Thymus (tissue), 11 donors: ENCODE measurements around the gene ERI3. TPM values are rescaled to one million over a fixed set of nuclear protein-coding genes. Genes with fewer than 3 reads are reported as not detected.

ENCODE experiments used
- DNase-seq, 9 donors: peaks; one replicate each; pipeline ENCODE4 v3.0.0-alpha.2; 2013; ENCODE audit warnings: low spot score in 9 of 9, low read depth in 6 of 9, missing footprints in 1 of 9
- H3K27ac ChIP-seq, 2 donors: one replicate each; pipeline ENCODE4 v1.5.1; 2013; ENCODE audit warnings: control low read depth in 1 of 2, low read depth in 1 of 2, low read length in 1 of 2, mild to moderate bottlenecking in 1 of 2, moderate library complexity in 1 of 2
- H3K27me3 ChIP-seq, 2 donors: one replicate each; pipeline ENCODE4 v1.5.1; 2013; ENCODE audit warnings: low read length in 1 of 2; ENCODE audit not compliant: control insufficient read depth in 2 of 2, insufficient read depth in 1 of 2
- H3K36me3 ChIP-seq, 2 donors: one replicate each; pipeline ENCODE4 v1.5.1; 2013; ENCODE audit warnings: low read length in 1 of 2, mild to moderate bottlenecking in 1 of 2, moderate library complexity in 1 of 2; ENCODE audit not compliant: control insufficient read depth in 2 of 2, insufficient read depth in 2 of 2
- H3K4me1 ChIP-seq, 2 donors: one replicate each; pipeline ENCODE4 v1.5.1; 2013; ENCODE audit warnings: low read length in 2 of 2; ENCODE audit not compliant: control insufficient read depth in 2 of 2, insufficient read depth in 2 of 2
- H3K4me3 ChIP-seq, 2 donors: one replicate each; pipeline ENCODE4 v1.5.1; 2013; ENCODE audit warnings: low read length in 2 of 2, control low read depth in 1 of 2, mild to moderate bottlenecking in 1 of 2
- H3K9me3 ChIP-seq, 2 donors: one replicate each; pipeline ENCODE4 v1.5.1; 2013; ENCODE audit warnings: low read length in 1 of 2, mild to moderate bottlenecking in 1 of 2; ENCODE audit not compliant: control insufficient read depth in 2 of 2, insufficient read depth in 1 of 2
- WGBS: extraction: QIAGEN DNeasy Blood & Tissue Kit; methylation state at CpG from one replicate; pipeline ENCODE4 v1.1.7; 2013; 5-methylcytosine and 5-hydroxymethylcytosine counted together
- polyA plus RNA-seq: library from polyadenylated mRNA; stranded (reverse); fragments of 200-250 nt; gene quantifications from one replicate; pipeline ENCODE4 v1.2.3, GENCODE V29; 2013
- total RNA-seq: library from RNA; stranded (reverse); fragments of 120-200 nt; gene quantifications from one replicate; pipeline ENCODE4 v1.2.4, GENCODE V29; 2013
- donor health status: healthy.

Gene ERI3
- total and polyA plus RNA-seq, 2 donors, result 28.0 to 42.4 TPM

- no peak overlapping the region for H3K4me3 ChIP-seq
- H3K27me3 ChIP-seq, result no peaks in the 10 kb centered on the region
- no peak for DNase-seq
- no peaks in the 10 kb centered on the region for H3K9me3 ChIP-seq
- H3K36me3 ChIP-seq, result peaks cover 23 to 36% of the 10 kb centered on the region in 2 donors
- peaks cover 0 to 8% of the 10 kb centered on the region in 2 donors for H3K4me1 ChIP-seq
- WGBS, result 100% methylated on average over 2 of the region's 2 CpGs
- H3K27ac ChIP-seq, result no peak overlapping the region
Observed at GRCh38 chr1:44297695-44298400, 57.2 kb downstream of the ERI3 start.

GRCh38 chr1:44296806-44297205, 58.3 kb downstream of the ERI3 start:
- peaks cover 0 to 8% of the 10 kb centered on the region in 2 donors for H3K4me1 ChIP-seq
- no peak for DNase-seq
- no peaks in the 10 kb centered on the region for H3K27me3 ChIP-seq
- no peak overlapping the region for H3K4me3 ChIP-seq
- H3K9me3 ChIP-seq, result no peaks in the 10 kb centered on the region
- peaks cover 23 to 33% of the 10 kb centered on the region in 2 donors for H3K36me3 ChIP-seq
- H3K27ac ChIP-seq, result no peak overlapping the region
- 93% methylated on average over 7 of the region's 7 CpGs for WGBS

- 97% methylated on average over 6 of the region's 6 CpGs for WGBS
- DNase-seq, result no peak
- Histone ChIP-seq H3K4me1 (peaks cover 0 to 4% of the 10 kb centered on the region in 2 donors), H3K27me3 (no peaks in the 10 kb centered on the region), H3K4me3 (no peak overlapping the region), H3K36me3 (peaks cover 19 to 33% of the 10 kb centered on the region in 2 donors), H3K9me3 (no peaks in the 10 kb centered on the region), H3K27ac (no peak overlapping the region)
Observed at GRCh38 chr1:44296086-44296485, 59.0 kb downstream of the ERI3 start.

GRCh38 chr1:44294588-44295007, 60.5 kb downstream of the ERI3 start:
- Histone ChIP-seq H3K4me3 (no peak overlapping the region), H3K4me1 (peaks cover 0 to 2% of the 10 kb centered on the region in 2 donors), H3K27me3 (no peaks in the 10 kb centered on the region), H3K9me3 (no peaks in the 10 kb centered on the region), H3K36me3 (peaks cover 19 to 38% of the 10 kb centered on the region in 2 donors), H3K27ac (no peak overlapping the region)
- WGBS, result 93% methylated on average over 4 of the region's 4 CpGs
- no peak for DNase-seq

GRCh38 chr1:44293761-44294315, 61.2 kb downstream of the ERI3 start:
- no peak for DNase-seq
- Histone ChIP-seq H3K27ac (no peak overlapping the region), H3K27me3 (no peaks in the 10 kb centered on the region), H3K4me3 (no peak overlapping the region), H3K9me3 (no peaks in the 10 kb centered on the region), H3K36me3 (peaks cover 21 to 36% of the 10 kb centered on the region in 2 donors), H3K4me1 (peaks cover 0 to 2% of the 10 kb centered on the region in 2 donors)
- 81% methylated on average over 9 of the region's 9 CpGs for WGBS

- Histone ChIP-seq H3K27ac (no peak overlapping the region), H3K9me3 (no peaks in the 10 kb centered on the region), H3K4me1 (peaks cover 0 to 2% of the 10 kb centered on the region in 2 donors), H3K27me3 (no peaks in the 10 kb centered on the region), H3K4me3 (no peak overlapping the region), H3K36me3 (peaks cover 20 to 34% of the 10 kb centered on the region in 2 donors)
- DNase-seq, result no peak
- WGBS, result 96% methylated on average over 10 of the region's 10 CpGs
Observed at GRCh38 chr1:44292651-44293050, 62.4 kb downstream of the ERI3 start.

GRCh38 chr1:44290250-44291094, 64.6 kb downstream of the ERI3 start:
- WGBS, result 94% methylated on average over 11 of the region's 11 CpGs
- Histone ChIP-seq H3K9me3 (no peaks in the 10 kb centered on the region), H3K4me3 (no peak overlapping the region), H3K27ac (no peak overlapping the region), H3K4me1 (peaks cover 0 to 2% of the 10 kb centered on the region in 2 donors), H3K27me3 (no peaks in the 10 kb centered on the region), H3K36me3 (peaks cover 8 to 23% of the 10 kb centered on the region in 2 donors)
- no peak for DNase-seq

- no peak overlapping the region for H3K27ac ChIP-seq
- H3K4me1 ChIP-seq, result peaks cover 0 to 2% of the 10 kb centered on the region in 2 donors
- no peaks in the 10 kb centered on the region for H3K27me3 ChIP-seq
- WGBS, result 97% methylated on average over 7 of the region's 7 CpGs
- no peak overlapping the region for H3K4me3 ChIP-seq
- DNase-seq, result no peak
- H3K9me3 ChIP-seq, result no peaks in the 10 kb centered on the region
- peaks cover 8 to 25% of the 10 kb centered on the region in 2 donors for H3K36me3 ChIP-seq
Observed at GRCh38 chr1:44289530-44289929, 65.5 kb downstream of the ERI3 start.

- no peaks in the 10 kb centered on the region for H3K9me3 ChIP-seq
- H3K36me3 ChIP-seq, result peaks cover 11 to 29% of the 10 kb centered on the region in 2 donors
- H3K4me3 ChIP-seq, result no peak overlapping the region
- WGBS, result 98% methylated on average over 4 of the region's 4 CpGs
- DNase-seq, result no peak
- H3K27me3 ChIP-seq, result no peaks in the 10 kb centered on the region
- peaks cover 0 to 2% of the 10 kb centered on the region in 2 donors for H3K4me1 ChIP-seq
- H3K27ac ChIP-seq, result no peak overlapping the region
Observed at GRCh38 chr1:44288883-44289282, 66.2 kb downstream of the ERI3 start.
